Chondrocyte (in vitro differentiated cells): ENCODE results near the gene TECR. TPM values are rescaled to one million over a fixed set of nuclear protein-coding genes. Genes with fewer than 3 reads are reported as not detected.
"Not testable (repeated sequence)": the region's sequence is repeated elsewhere in the genome, so short reads cannot be mapped to it uniquely, and the experiment has no call there.

Experiments
- DNase-seq: peaks from one replicate; pipeline ENCODE4 v3.0.0; 2021; ENCODE audit warnings: mixed read lengths, low spot score
- H3K27ac Mint-ChIP-seq: one replicate; pipeline ENCODE4 v1.8.0; 2021; ENCODE audit warnings: mild to moderate bottlenecking, moderate library complexity, mixed read lengths; ENCODE audit not compliant: unreplicated experiment
- H3K27me3 Mint-ChIP-seq: 2 replicates; pipeline ENCODE4 v1.8.0; 2021; ENCODE audit warnings: low read depth, mixed read lengths
- H3K36me3 Mint-ChIP-seq: 2 replicates; pipeline ENCODE4 v1.8.0; 2021; ENCODE audit warnings: low read depth, mixed read lengths
- H3K4me1 Mint-ChIP-seq: 2 replicates; pipeline ENCODE4 v1.8.0; 2021; ENCODE audit warnings: low read depth, mild to moderate bottlenecking, mixed read lengths
- H3K4me3 Mint-ChIP-seq: one replicate; pipeline ENCODE4 v1.8.0; 2021; ENCODE audit warnings: mild to moderate bottlenecking, moderate library complexity, mixed read lengths; ENCODE audit not compliant: unreplicated experiment
- H3K9me3 Mint-ChIP-seq: 2 replicates; pipeline ENCODE4 v1.8.0; 2021; ENCODE audit warnings: low read depth, mixed read lengths
- CTCF ChIP-seq: fragments of 200-600 bp; sonication (generic); IDR thresholded peaks from 2 replicates; pipeline ENCODE4 v1.5.0; 2021; ENCODE audit warnings: antibody characterized with exemption, mild to moderate bottlenecking, moderate library complexity
- microRNA-seq: library from miRNA; unstranded; fragments of <30 nt; microRNA quantifications from one replicate; pipeline ENCODE4 v1.2.0, GENCODE V29; 2020; ENCODE audit warnings: borderline number of aligned reads
- total RNA-seq: library from RNA; stranded (reverse); gene quantifications from 3 replicates; pipeline ENCODE4 v1.2.1, GENCODE V29; 2021

The TECR gene
- total RNA-seq, 1 donor from 2014 or later, result 70.7 TPM

GRCh38 chr19:14606627-14607026 is 77.2 kb downstream of the TECR start:
- no peaks in the 10 kb centered on the region for H3K4me1 Mint-ChIP-seq
- no peak overlapping the region for H3K4me3 Mint-ChIP-seq
- DNase-seq, result no peak
- H3K27me3 Mint-ChIP-seq, result no peaks in the 10 kb centered on the region
- TF ChIP-seq CTCF, result no peak
- H3K9me3 Mint-ChIP-seq, result peaks cover 3% of the 10 kb centered on the region
- H3K27ac Mint-ChIP-seq, result no peak overlapping the region
- no peaks in the 10 kb centered on the region for H3K36me3 Mint-ChIP-seq

GRCh38 chr19:14611051-14611450 is 81.7 kb downstream of the TECR start:
- no peak overlapping the region for H3K27ac Mint-ChIP-seq
- no peak for TF ChIP-seq CTCF
- H3K27me3 Mint-ChIP-seq, result no peaks in the 10 kb centered on the region
- no peak overlapping the region for H3K4me3 Mint-ChIP-seq
- H3K36me3 Mint-ChIP-seq, result no peaks in the 10 kb centered on the region
- H3K9me3 Mint-ChIP-seq, result peaks cover under 1% of the 10 kb centered on the region
- no peak for DNase-seq
- H3K4me1 Mint-ChIP-seq, result no peaks in the 10 kb centered on the region

GRCh38 chr19:14612242-14612641 is 82.8 kb downstream of the TECR start:
- H3K4me1 Mint-ChIP-seq, H3K27ac Mint-ChIP-seq, H3K36me3 Mint-ChIP-seq, H3K4me3 Mint-ChIP-seq, H3K27me3 Mint-ChIP-seq, H3K9me3 Mint-ChIP-seq, DNase-seq: not testable (repeated sequence)

- DNase-seq, result no peak
- Mint-ChIP-seq H3K9me3 (peaks cover 8% of the 10 kb centered on the region), H3K4me3 (no peak overlapping the region), H3K36me3 (peaks cover 1% of the 10 kb centered on the region), H3K4me1 (no peaks in the 10 kb centered on the region), H3K27ac (no peak overlapping the region), H3K27me3 (no peaks in the 10 kb centered on the region)
- TF ChIP-seq CTCF, result no peak
Measured at GRCh38 chr19:14612657-14613056, 83.3 kb downstream of the TECR start.

GRCh38 chr19:14613399-14614098 is 84.2 kb downstream of the TECR start:
- not testable (repeated sequence) for H3K27me3 Mint-ChIP-seq, DNase-seq, H3K4me1 Mint-ChIP-seq, H3K9me3 Mint-ChIP-seq, H3K36me3 Mint-ChIP-seq, H3K27ac Mint-ChIP-seq, H3K4me3 Mint-ChIP-seq

- Mint-ChIP-seq H3K27ac (no peak overlapping the region), H3K4me3 (no peak overlapping the region), H3K4me1 (no peaks in the 10 kb centered on the region), H3K27me3 (no peaks in the 10 kb centered on the region), H3K36me3 (peaks cover 1% of the 10 kb centered on the region), H3K9me3 (peaks cover 13% of the 10 kb centered on the region)
- TF ChIP-seq CTCF, result no peak
- DNase-seq, result no peak
Measured at GRCh38 chr19:14614099-14614412, 84.7 kb downstream of the TECR start.

Small RNA genes within 50 kb of the gene (microRNA-seq; reads per million reads assigned to microRNA genes)
- gene MIR639, result not detected

Other genes starting within 250 kb of the TECR start
- gene ADGRE5, start 148.2 kb upstream of the TECR start, total RNA-seq, result 1.8 to 12.7 TPM (median 10.7 TPM) in 3 replicates
- 51.4 to 58.5 TPM (median 51.8 TPM) in 3 replicates for gene DDX39A, start 110.3 kb upstream of the TECR start, total RNA-seq
- gene PKN1, start 96.3 kb upstream of the TECR start, total RNA-seq, result 112 to 204 TPM (median 195 TPM) in 3 replicates
- 0.29 to 1.6 TPM (median 1.4 TPM) in 3 replicates for gene PTGER1, start 54.2 kb upstream of the TECR start, total RNA-seq
- 83.7 to 107 TPM (median 99.6 TPM) in 3 replicates for gene GIPC1, start 33.5 kb upstream of the TECR start, total RNA-seq
- 63.1 to 85.1 TPM (median 77.2 TPM) in 3 replicates for gene DNAJB1, start 11.2 kb upstream of the TECR start, total RNA-seq
- 126 to 154 TPM (median 128 TPM) in 3 replicates for gene NDUFB7, start 42.5 kb downstream of the TECR start, total RNA-seq
- gene CLEC17A, start 53.5 kb downstream of the TECR start, total RNA-seq, result not detected in 3 replicates
- not detected in 3 replicates for gene ADGRE3, start 145.2 kb downstream of the TECR start, total RNA-seq
- gene ZNF333, start 160.5 kb downstream of the TECR start, total RNA-seq, result 13.0 to 19.1 TPM (median 14.7 TPM) in 3 replicates
- 0.87 to 1.6 TPM in 2 of 3 replicates, not detected in the other for gene ADGRE2, start 249.0 kb downstream of the TECR start, total RNA-seq